Epidermal melanocyte (primary cell): ENCODE data around the gene EVL.
"Not testable (repeated sequence)": the region's sequence is repeated elsewhere in the genome, so short reads cannot be mapped to it uniquely, and the experiment has no call there.

Experiments
- DNase-seq: peaks from one replicate; pipeline ENCODE4 v3.0.0; 2011; ENCODE audit warnings: low spot score; ENCODE audit not compliant: insufficient read length

The EVL gene

GRCh38 chr14:100145682-100146464 lies 80.7 kb downstream of the EVL start:
- DNase-seq = no peak

DNA sequence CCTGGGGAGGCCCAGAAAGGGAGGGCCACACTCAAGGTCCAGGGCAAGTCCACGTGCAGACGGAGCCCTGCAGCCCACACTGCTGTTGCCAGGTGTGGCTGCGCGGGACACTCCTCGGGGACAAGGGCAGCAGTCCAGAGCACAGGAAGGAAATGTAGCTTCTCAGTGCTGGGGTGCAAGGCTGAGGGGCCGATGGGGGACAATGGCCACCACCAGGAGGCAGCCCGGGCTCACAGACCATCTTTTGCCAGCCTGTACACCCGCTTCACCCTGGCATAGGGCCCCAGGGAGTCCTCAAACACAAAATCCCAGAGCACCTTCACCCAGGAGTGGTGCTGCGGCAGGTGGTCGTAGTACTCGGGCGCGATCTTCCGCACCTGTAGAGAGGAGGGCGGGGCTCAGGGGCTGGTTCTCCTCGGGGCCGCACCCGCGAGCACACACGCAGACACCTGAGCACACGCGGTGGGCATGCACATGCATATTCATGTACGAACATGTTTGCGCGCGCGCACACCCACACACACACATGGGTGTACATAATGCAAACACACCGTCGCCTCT lies 81.4 kb downstream of the EVL start:
- no peak for DNase-seq

DNA sequence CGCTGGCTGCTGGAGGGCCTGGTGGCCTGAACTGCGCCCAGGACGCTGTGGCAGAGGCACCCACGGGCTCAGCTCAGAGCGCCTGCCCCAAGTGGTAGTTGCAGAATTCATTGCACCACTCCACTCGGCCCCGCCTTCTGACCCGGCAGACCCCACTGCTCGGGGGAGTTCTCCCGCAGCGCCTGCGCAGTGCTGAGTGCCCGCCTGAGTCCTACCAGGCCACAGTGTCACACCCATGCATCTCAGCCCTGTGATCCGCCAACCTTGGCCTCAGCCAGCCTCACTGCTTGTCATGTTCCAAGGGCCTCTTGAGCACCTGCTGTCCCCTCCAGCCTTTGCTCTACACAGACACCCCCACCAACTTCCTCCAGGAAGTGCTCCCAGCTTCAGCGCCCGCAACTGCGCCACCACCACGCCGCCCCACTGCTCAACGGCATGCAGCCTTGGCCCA lies 82.0 kb downstream of the EVL start:
- DNase-seq = no peak

DNA sequence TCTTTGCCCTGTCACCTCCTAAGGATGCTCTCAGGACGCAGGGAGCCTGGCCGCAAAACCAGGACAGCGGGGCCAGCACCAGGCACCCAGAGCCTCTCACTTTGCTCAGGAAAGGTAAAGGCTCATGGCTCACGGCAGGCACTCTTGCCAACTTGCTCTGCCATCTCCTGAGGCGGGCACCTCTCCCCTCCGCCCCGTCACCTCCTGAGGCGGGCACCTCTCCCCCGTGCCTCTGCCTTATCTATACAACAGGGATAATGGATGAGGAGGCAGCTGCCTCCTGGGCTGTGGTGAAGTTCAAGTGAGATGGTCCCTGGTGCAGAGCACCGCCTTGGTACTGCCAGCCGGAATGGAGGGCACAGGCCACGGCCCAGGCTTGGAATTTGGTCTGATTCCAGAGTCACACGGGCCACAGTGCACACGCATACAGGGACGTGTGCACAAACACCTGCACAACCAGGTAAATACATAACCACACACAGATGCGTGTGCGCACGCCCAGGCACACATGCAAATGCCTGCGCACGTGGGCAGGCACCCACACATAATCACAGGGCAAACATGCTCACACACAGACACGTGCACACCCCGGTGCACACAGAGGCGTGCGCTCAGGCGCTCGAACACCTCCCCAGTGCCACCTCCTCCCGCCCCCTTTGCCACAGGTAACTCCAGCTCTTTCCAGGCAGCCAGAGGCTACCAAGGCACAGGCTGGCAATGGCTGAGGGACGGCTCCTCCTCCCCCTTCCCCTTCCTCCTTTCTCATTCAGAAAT lies 82.7 kb downstream of the EVL start:
- no peak for DNase-seq

DNA sequence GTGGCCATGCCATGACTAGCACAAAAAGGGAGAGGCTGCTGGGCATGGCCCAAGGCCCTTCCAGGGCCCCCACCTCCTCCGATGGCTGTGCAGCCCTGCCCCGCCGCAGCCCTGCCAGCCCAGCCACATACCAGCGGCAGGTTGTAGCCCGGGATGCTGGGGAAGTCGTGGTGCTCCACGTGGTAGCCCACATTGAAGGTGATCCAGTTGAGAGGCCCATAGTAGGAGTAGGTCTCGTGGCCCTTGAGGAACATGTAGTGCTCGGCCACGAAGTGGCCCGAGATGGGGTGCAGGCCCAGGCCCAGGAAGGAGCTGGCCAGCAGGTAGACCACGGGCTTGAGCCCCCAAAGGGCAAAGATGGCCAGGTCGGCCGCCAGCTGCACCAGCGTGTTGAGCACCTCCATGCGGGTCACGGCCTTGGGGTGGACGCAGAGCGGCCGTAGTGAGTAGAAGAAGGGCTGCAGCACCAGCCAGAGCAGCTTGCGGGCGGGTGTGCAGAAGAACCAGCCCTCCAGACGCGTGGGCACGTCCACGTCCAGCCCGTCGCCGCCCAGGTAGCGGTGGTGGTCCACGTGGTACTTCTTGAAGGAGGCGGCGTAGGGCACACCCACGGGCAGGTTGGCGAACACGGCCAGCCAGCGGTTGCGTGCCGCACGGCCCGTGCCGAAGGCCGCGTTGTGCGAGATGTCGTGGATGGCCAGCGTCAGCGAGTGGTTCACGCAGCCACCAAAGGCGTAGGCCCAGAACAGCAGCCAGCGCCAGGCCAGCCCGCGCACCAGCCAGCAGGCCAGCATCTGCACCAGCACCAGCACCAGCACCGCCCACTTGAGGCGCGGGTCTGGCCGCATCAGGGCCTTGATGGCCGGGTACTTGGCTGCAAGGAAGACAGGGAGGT lies 83.9 kb downstream of the EVL start:
- no peak for DNase-seq

GRCh38 chr14:100149851-100150611 lies 84.8 kb downstream of the EVL start:
- no peak for DNase-seq

GRCh38 chr14:100150932-100151587 lies 85.8 kb downstream of the EVL start:
- DNase-seq = no peak

DNA sequence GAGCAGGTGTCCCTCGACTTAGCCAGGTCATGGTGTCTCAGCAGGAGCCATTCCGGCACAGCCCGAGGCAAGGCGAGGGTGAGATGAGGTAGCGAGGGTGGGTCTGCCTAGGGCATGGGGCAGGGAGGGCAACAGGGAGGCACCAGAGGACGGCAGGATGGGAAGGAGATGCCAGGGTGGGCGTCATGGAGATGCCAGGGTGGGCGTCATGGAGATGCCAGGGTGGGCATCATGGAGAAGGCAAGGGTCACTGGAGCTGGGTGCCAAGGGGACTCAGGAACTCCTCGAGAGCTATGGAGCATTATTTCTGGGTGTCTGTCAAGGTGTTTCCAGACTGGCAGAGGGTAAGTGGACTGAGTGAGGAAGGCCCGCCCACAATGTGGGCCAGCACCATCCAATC lies 86.9 kb downstream of the EVL start:
- DNase-seq = no peak

- no peak for DNase-seq
Measured at GRCh38 chr14:100153560-100153959, 88.3 kb downstream of the EVL start.

DNA sequence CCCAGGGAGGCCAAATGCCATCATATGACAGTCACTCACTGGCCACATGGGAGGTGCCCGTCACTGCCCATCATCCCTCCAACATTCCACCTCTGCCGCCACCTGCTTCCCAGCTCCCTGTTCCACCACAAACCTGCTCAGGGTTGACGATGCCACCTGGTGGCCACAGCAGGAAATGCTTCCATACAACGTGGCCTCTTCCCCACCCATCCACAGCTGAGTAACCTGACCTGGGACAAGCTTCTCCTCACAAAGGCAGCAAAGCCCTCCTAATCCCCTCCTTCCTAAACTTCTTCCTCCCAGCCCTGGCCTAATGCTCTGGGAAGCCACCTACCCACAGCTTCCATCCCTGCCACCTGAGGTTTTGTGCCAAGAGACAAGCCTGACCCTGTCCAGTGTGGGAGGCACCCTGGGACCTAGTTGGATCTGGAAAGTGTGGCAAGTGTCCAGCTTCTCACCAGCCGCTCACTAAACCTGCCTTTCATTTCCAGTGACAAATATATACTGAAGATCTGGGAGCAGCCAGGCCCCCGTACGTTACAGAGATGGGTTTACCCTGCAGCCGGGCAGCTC lies 89.9 kb downstream of the EVL start:
- no peak for DNase-seq

- DNase-seq = no peak
Measured at GRCh38 chr14:100155756-100156616, 90.8 kb downstream of the EVL start.

DNA sequence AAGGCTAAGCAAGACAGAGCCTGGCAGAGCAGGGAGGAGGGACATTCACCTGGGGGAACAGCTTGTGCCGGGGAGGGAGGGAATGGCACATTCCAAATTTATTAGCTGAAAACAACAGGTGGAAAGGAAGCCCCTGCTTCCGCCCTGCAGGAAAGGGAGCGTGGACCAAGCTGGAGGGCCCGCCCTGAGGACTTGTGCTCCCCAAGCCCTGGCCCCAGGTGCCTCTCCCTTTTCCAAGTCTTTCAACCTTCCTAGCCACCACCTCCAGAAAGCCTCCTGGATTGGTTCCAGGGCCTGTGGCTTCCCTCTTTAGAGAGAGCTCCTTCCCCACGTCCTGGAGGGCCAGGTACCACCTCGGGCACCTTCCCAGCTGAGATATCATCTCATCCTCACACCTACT lies 91.6 kb downstream of the EVL start:
- no peak for DNase-seq

DNA sequence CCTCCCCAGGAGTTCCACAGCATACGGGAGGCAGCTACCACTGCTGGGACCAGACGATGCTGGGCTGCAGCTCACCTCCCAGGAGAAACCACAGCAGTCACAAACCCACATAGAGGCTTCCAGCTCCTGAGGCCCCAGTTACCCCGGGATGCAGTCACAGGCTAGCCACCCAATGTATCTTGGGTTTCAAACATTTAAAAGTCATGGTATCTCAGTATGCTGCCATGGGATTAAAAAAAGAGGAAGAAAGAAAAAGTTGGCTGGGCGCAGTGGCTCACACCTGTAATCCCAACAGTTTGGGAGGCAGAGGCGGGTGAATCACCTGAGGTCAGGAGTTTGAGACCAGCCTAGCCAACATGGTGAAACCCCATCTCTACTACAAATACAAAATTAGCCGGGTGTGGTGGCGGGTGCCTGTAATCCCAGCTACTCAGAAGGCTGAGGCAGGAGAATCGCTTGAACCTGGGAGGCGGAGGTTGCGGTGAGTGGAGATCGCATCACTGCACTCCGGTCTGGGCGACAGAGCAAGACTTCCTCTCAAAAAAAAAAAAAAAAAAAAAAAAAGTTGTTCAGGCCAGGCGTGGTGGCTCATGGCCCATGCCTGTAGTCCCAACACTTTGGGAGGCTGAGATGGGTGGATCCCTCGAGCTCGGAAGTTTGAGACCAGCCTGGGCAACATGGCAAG lies 92.5 kb downstream of the EVL start:
- not testable (repeated sequence) for DNase-seq

GRCh38 chr14:100158566-100159093 lies 93.4 kb downstream of the EVL start:
- no peak for DNase-seq

- no peak for DNase-seq
Measured at GRCh38 chr14:100159094-100159864, 94.1 kb downstream of the EVL start, which contains the start of gene DEGS2. Gene DEGS2 (minus strand): TSS chr14:100159645. CDS start chr14:100159587, 58 bp downstream.

DNA sequence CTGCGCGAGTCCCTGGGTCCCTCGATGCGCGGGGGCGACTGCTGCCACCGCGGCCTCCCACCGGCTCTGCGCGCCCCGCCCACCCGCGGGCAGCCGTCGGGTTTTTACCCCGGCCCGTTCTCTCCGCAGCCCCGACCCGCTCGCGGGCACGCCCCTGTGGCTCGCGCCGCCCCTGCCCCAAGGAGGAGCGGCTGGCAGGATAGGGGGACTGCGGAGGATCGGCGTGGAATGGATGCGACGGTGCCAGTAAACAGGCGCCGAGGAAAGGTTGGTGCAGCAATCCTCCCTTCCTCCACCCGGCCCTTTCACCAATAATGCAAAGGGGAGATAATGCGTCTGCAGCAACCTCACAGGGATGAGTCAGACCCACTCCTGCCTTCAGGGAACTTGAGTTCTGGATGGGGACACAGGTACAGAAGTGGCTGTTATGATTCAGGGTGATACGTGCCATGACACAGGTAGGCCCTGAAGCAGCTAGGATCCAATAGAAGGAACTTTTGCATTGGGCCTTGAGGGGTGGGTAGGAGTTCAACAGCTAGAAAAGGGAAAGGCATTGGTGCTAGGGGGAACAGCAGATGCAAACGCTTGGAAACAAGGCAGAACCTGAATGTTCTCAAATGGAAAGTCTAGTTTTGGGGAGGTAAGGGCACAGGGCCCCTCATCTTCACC lies 94.8 kb downstream of the EVL start:
- no peak for DNase-seq

DNA sequence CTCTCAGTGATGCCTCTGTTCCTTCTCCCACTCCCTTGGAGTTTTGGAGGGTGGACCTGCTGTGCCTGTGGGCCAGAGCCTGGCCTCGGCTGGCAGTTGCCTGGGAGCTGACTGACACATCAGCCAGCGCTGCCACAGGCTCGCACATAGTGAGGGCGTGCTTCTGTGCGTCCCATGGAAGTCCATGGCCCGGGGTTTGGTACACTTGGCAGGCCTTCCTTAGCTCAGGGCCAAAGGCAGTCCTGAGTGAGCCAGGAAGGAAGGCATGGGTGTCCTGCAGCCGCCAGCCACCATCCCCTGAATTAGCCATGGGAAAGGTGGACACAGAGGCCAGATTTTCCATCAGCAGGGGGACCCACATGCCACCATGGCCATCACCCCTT lies 95.3 kb downstream of the EVL start:
- no peak for DNase-seq
